Gastroesophageal sphincter (tissue), 4 donors: ENCODE measurements around the gene SARS1. TPM values are rescaled to one million over a fixed set of nuclear protein-coding genes. Genes with fewer than 3 reads are reported as not detected.
"Not testable (repeated sequence)": the region's sequence is repeated elsewhere in the genome, so short reads cannot be mapped to it uniquely, and the experiment has no call there.

Experiments used
- ATAC-seq: fragments of 150-250 bp; one replicate; pipeline ENCODE4 v1.9.1; 2016; ENCODE audit warnings: mild to moderate bottlenecking, moderate library complexity
- H3K27ac ChIP-seq, 4 donors: fragments of 200-600 bp; sonication (generic) in 3 of 4; 1 replicate in 3 of 4; 2 replicates in 1 of 4; pipeline ENCODE4 v1.5.1; 2016 to 2019
- H3K27me3 ChIP-seq: fragments of 200-600 bp; sonication (generic); one replicate; pipeline ENCODE4 v1.5.1; 2019
- H3K36me3 ChIP-seq, 2 donors: fragments of 200-600 bp; sonication (generic); one replicate each; pipeline ENCODE4 v1.5.1; 2019; ENCODE audit warnings: control low read depth in 1 of 2
- H3K4me1 ChIP-seq, 3 donors: fragments of 200-600 bp; sonication (generic); 1 replicate in 2 of 3; 2 replicates in 1 of 3; pipeline ENCODE4 v1.5.1; 2016 to 2019; ENCODE audit warnings: control low read depth in 2 of 3
- H3K4me3 ChIP-seq, 2 donors: fragments of 200-600 bp; sonication (generic); one replicate each; pipeline ENCODE4 v1.5.1; 2019; ENCODE audit warnings: mild to moderate bottlenecking in 1 of 2, moderate library complexity in 1 of 2
- H3K9me3 ChIP-seq, 3 donors: fragments of 200-600 bp; sonication (generic); one replicate each; pipeline ENCODE4 v1.5.1; 2017 to 2019; ENCODE audit warnings: control low read depth in 2 of 3
- CTCF ChIP-seq, 4 experiments: fragments of 200-600 bp in 2 of 4; fragments of 450-650 bp in 2 of 4; sonication (generic) in 1 of 4; IDR thresholded peaks; one replicate each; pipeline ENCODE4 v1.5.1; 2017 to 2019; ENCODE audit warnings: antibody characterized with exemption in 4 of 4, mild to moderate bottlenecking in 2 of 4, moderate library complexity in 2 of 4
- EP300 ChIP-seq: sonication (generic); formaldehyde crosslinking; IDR thresholded peaks from one replicate; pipeline ENCODE4 v1.6.1; 2017; ENCODE audit warnings: antibody characterized with exemption, mild to moderate bottlenecking
- POLR2A ChIP-seq, 2 donors: fragments of 450-650 bp; IDR thresholded peaks; one replicate each; pipeline ENCODE4 v1.6.1; 2017; ENCODE audit warnings: antibody characterized with exemption in 2 of 2, mild to moderate bottlenecking in 2 of 2, moderate library complexity in 1 of 2
- POLR2AphosphoS5 ChIP-seq: sonication (generic); formaldehyde crosslinking; IDR thresholded peaks from one replicate; pipeline ENCODE4 v1.6.1; 2017; ENCODE audit warnings: antibody characterized with exemption
- WGBS, 2 donors: methylation state at CpG; one replicate each; pipeline ENCODE4 v1.1.5; 2018; ENCODE audit warnings: low coverage in 1 of 2; 5-methylcytosine and 5-hydroxymethylcytosine counted together
- total RNA-seq, 4 donors: library from RNA; depleted of rRNA; stranded (reverse); fragments of >200 nt; gene quantifications; one replicate each; pipeline ENCODE4 v1.1.0, GENCODE V29; 2016

The SARS1 gene
- total RNA-seq, 4 donors from 2014 or later, result 154 to 187 (median 158) TPM

GRCh38 chr1:109214695-109215623, 1.2 kb downstream of the SARS1 start:
- H3K9me3 ChIP-seq, result no peaks in the 10 kb centered on the region
- H3K36me3 ChIP-seq, result peaks cover 0 to 9% of the 10 kb centered on the region in 2 donors
- peak overlapping the region; percentile 69 to 70 for H3K4me3 ChIP-seq
- peak; percentile 68 for ATAC-seq
- WGBS, 2 donors, result 9 to 16% methylated on average over 7 to 11 of the region's 13 CpGs
- H3K27ac ChIP-seq, result peak overlapping the region; percentile 76 to 95 (median 91)
- no peaks in the 10 kb centered on the region for H3K27me3 ChIP-seq
- peaks cover 0 to 36% (median 9%) of the 10 kb centered on the region in 3 donors for H3K4me1 ChIP-seq
- TF ChIP-seq EP300 (no peak), POLR2AphosphoS5 (peak; percentile 55), POLR2A (IDR thresholded peaks at IDR 0.05) (peak in 1 of 2 donors; percentile 2)

GRCh38 chr1:109216662-109217061, 2.9 kb downstream of the SARS1 start:
- no peak for ATAC-seq
- peaks cover 0 to 15% of the 10 kb centered on the region in 2 donors for H3K36me3 ChIP-seq
- H3K27ac ChIP-seq, result peak overlapping the region in 2 of 4 donors; percentile 14 to 39
- H3K9me3 ChIP-seq, result no peaks in the 10 kb centered on the region
- WGBS, 2 donors, result 88 to 96% methylated on average over 3 to 4 of the region's 4 CpGs
- H3K4me3 ChIP-seq, result no peak overlapping the region
- H3K27me3 ChIP-seq, result no peaks in the 10 kb centered on the region
- peaks cover 0 to 45% (median 9%) of the 10 kb centered on the region in 3 donors for H3K4me1 ChIP-seq
- TF ChIP-seq EP300 (no peak), POLR2A (IDR thresholded peaks at IDR 0.05) (no peak), POLR2AphosphoS5 (no peak), CTCF (IDR thresholded peaks at IDR 0.05) (no peak)

GRCh38 chr1:109218516-109218915, 4.8 kb downstream of the SARS1 start:
- WGBS, 2 donors, result 23 to 64% methylated on average over 1 to 3 of the region's 3 CpGs
- no peak overlapping the region for H3K4me3 ChIP-seq
- H3K4me1 ChIP-seq, result peaks cover 0 to 40% (median 9%) of the 10 kb centered on the region in 3 donors
- no peak for ATAC-seq
- H3K27me3 ChIP-seq, result no peaks in the 10 kb centered on the region
- H3K36me3 ChIP-seq, result peaks cover 0 to 21% of the 10 kb centered on the region in 2 donors
- TF ChIP-seq EP300, result no peak
- TF ChIP-seq CTCF (IDR thresholded peaks at IDR 0.05), result no peak
- TF ChIP-seq POLR2AphosphoS5, result no peak
- TF ChIP-seq POLR2A (IDR thresholded peaks at IDR 0.05), result no peak
- no peaks in the 10 kb centered on the region for H3K9me3 ChIP-seq
- no peak overlapping the region for H3K27ac ChIP-seq

- not testable (repeated sequence) for H3K4me3 ChIP-seq, ATAC-seq, H3K27ac ChIP-seq, H3K9me3 ChIP-seq, H3K27me3 ChIP-seq
- WGBS, 2 donors, result 100% methylated on average over 6 of the region's 9 CpGs; no CpG with 5 or more reads in 1 of the 2 donors
- Histone ChIP-seq H3K4me1 (peaks cover 0 to 40% (median 0%) of the 10 kb centered on the region in 3 donors), H3K36me3 (peaks cover 0 to 29% of the 10 kb centered on the region in 2 donors)
These were observed 7.5 kb downstream of the SARS1 start for GRCh38 chr1:109221201-109221600.

GRCh38 chr1:109225308-109225707, 11.6 kb downstream of the SARS1 start:
- WGBS, 2 donors, result 87 to 89% methylated on average over 3 of the region's 3 CpGs
- no peaks in the 10 kb centered on the region for H3K9me3 ChIP-seq
- H3K36me3 ChIP-seq, result peaks cover 0 to 58% of the 10 kb centered on the region in 2 donors

More at GRCh38 chr1:109225308-109225707, 11.6 kb downstream of the SARS1 start:
- H3K4me3 ChIP-seq, result no peak overlapping the region
- no peak for ATAC-seq
- no peaks in the 10 kb centered on the region for H3K27me3 ChIP-seq
- H3K27ac ChIP-seq, result no peak overlapping the region
- H3K4me1 ChIP-seq, result peaks cover 0 to 28% (median 0%) of the 10 kb centered on the region in 3 donors
- TF ChIP-seq EP300, result no peak
- TF ChIP-seq POLR2AphosphoS5, result no peak
- TF ChIP-seq CTCF (IDR thresholded peaks at IDR 0.05), result no peak
- no peak for TF ChIP-seq POLR2A (IDR thresholded peaks at IDR 0.05)
